ENCODE measurements around the gene ING5.
"Not testable (repeated sequence)": the region's sequence is repeated elsewhere in the genome, so short reads cannot be mapped to it uniquely, and the experiment has no call there.

ING5 gene

DNA sequence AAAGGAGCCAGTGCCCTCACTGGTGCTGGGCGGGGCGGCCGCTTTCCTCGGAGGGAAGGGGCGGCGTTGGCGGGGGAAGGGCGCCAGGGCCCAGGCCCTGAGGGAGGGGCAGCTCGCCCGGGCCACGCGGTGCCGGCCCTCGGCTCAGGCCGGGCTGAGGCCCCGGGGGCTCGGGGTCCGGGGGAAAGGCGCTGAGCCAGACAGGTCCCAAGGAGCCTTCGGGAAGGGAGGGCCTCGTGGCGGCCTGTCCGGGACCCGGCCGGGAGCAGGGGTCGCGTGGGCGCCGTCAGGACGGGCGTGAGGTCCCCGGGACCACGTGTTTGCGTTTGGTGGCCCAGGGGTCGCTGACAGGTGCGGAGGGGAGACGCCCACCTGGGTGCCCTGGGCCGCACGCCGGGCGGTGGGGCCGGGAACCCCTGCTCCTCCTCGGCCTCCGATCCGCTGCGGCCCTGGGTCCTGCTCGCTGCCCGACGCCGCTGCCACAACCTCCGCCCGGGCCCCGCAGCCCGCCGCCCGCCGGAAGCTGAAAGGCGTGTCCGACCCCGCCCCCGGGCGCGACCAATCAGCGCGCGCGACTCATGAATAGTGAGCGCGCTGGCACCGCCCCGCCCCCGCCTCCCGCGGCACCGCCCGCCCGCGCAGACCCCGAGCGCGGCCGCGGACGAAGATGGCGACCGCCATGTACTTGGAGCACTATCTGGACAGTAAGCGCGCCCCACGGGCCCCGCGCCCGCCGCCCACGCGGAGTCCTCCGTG lies at the start of gene ING5:
TSS of gene ING5 (plus strand) at position 641 of the 756 bp plus-strand sequence. CDS start at position 668, 27 bp downstream.
- ATAC-seq (peak; percentile 74), DNase-seq (peak; percentile 99)

DNA sequence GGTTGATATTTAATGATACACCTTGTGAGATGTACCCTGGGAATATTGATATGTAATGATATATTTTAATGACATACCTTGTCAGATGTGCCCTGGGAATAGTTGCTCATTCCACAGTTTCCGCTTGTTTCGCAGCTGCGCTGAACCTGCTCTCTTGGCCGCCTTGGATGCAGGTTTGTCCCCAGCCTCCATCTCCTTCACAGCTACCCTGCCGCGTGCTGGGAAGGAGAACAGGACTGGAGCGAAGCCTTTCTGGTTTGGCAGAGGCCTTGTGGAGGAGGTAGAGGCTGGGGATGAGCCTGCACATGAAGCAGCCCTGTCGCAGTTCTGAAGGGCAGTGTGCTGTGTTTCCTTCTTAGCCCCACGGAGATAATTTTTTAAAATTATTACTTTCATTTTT lies 49.7 kb upstream of the ING5 start:
- DNase-seq (no peak), ATAC-seq (no peak)

DNA sequence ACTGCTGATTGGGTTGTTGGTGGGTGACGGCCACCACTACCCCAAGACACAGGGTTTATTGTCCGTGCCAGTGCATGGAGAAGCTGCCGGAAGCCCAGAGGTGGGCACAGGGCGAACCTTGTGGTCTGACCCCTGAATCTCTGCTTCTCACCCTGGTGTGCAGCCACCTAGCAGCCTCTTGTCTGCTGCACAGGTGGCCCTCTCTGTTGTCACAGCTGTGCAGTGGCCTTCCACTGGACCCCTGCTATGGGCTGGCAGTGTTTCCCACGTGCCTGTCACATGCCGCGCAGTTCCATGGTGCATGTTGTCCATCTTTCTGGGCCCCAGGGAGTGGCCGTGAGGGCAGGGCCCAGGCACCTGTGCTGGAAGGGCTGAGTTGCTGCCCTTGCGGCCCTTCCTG lies 49.1 kb upstream of the ING5 start:
- no peak for DNase-seq
- ATAC-seq, result no peak

DNA sequence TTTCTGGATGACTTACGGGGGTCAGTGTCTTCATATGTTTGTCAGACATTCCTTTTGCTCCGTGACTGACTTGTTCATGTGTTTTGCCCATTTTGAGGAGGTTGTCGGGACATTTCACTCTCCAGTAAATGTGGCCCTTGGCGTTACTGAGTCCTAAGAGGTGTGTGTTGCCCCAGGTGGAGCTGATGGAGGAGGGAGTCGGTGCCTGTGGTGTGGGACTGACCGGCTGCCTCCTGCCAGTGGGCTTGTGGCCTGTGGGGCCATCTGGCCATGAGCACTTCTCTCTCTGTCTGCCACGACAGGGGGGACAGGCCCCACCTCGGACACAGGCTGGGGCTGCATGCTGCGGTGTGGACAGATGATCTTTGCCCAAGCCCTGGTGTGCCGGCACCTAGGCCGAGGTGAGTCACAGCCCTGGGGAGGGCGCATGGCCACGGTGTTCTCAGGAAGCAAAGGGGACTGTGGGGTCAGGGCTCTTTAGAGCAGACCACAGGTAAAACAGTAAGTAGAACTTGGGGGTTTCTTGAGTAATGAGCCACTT lies 48.6 kb upstream of the ING5 start:
- DNase-seq (no peak), ATAC-seq (no peak)

DNA sequence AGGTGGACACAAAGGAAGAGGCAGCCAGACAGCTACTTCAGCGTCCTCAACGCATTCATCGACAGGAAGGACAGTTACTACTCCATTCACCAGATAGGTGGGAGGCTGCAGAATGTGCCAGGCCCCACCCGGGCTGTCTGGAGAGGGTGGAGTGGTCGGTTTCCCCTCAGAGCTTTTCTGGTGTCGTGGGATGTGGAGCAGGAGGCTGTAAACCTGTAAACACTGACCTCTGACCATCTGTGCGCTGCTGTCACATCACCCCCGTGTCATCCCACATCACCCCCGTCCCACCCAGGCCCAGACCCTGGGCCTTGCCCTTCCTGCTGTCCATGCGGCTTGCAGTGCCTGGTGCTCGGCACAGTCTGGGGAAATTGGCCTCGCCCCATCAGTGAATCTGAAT lies 47.3 kb upstream of the ING5 start:
- ATAC-seq, result no peak
- no peak for DNase-seq

DNA sequence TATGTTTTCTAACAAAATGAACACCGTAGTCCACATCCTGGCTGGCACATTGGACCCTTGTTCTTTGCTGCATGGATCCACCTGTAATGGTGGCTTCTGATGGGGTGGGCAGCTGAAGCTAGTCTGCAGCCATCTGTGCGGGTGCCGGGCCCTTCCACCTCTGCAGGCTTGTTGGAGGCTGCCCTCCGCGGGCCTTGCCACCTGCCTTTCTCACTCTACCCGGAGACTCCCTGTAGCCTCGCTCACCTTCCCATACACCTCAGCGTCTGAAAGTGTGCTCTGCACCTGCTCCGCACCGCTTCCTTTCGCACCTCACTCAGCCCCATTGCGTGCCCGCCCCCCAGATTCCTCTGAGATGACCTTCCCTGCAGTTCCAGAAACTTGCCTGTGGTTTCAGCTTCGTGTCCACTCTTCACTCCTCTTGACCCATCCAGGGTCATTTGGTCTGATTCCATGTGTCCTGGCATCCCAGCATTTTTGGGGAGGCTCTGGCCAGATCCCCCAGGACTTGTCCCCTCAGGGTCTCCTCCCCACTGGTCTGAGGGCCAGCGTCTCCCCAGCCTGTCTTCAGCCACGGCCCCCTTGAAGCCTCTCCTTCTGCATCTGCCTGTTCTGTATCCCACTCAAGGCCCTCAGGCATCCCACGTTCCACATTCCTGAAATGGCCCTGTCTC lies 46.2 kb upstream of the ING5 start:
- no peak for ATAC-seq
- DNase-seq, result no peak

DNA sequence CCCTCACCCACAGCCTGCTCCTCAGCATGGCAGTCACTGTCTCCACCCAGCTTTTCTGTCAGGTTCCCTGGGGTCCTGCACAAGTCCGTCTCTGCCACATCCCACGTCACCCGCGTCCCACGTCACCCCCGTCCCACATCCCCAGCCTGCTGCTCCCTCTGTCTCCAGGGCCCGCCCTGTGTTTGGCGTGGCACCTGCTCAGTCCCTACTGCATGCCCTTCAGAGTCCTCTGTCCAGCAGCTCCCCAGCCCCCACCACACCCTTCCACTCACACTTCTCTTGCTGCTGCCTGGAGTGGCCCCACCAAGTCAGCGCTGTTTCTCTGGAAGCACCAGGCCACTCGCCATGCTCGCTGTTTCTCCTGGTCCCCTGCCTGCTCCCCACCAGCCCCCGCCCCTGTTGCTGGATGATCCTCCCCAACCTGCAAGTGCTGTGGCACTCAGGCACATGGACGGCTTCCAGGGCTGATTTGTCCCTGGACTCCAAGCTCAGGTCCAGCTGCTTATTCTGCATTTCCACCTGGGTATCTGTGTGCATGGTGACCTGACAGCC lies 45.6 kb upstream of the ING5 start:
- DNase-seq (no peak), ATAC-seq (no peak)

DNA sequence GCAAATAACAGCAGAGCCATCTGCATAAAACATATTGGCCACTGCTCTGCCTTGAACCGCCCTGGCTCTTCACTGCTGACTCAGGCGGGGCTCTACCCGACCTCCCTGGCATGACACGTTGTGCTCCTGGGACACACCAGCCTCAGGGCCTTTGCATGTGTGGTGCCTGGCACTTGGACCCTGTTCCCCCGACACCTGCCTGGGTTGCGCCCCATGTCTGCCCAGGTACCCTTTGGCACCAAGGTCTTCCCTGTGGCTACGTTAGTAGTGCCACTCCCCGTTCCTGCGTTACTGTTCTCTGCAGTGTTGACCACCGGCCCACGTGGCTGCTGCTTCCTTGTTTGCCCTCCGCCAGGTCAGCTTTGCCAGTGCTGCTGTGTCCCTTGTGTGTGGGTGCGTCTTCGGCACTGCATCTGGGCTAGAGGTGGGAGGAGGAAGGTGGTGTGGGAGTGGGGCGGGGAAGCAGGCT lies 44.0 kb upstream of the ING5 start:
- no peak for ATAC-seq
- DNase-seq, result no peak

DNA sequence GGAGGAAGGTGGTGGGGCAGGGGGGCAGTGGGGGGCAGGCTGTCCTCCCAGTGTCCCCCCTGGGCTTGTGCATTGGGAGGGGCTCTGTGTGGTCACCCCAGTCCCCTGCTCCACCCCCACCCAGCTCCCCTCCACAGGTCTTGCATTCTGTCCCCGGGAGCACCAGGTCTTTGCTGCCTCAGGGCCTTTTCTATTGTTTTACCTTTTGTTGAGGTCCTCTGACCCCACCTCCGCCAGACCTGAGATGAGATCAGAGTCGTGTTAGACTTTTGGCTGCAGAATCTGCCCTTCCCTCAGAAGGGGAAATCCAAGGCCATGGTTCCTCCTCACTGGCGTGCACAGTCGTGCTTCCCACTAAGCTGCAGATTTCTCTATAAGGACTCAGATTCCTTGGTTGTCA lies 43.5 kb upstream of the ING5 start:
- ATAC-seq, result no peak

DNA sequence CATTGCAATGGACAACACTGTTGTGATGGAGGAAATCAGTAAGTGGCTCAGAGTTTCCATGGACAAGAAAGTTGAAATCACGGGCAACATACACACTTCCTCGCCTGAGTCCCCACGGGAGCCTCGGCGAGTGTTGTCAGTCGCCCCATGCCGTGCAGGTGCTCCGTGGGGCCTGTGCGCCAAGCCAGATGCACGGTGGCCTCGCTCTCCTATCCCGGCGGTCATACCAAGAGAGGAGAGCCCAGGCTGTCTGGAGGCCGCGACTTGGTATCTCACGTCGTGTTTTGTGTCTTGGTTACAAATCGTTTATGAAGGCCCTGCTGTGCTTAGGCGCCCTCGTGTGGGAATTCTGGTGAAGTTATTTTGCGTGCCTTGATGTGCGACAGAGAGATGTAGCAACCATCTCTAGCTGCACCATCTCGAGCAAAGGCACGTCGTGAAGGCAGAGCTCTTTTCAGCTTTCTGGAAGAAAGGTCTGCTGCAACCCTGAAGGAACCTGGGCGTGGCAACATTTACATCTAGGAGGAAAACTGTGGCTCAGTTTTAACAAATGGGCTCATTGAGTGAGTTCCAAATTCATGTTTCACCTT lies 42.6 kb upstream of the ING5 start:
- ATAC-seq, result no peak

More for the DNA sequence above, 43.5 kb upstream of the ING5 start:
- no peak for DNase-seq

DNA sequence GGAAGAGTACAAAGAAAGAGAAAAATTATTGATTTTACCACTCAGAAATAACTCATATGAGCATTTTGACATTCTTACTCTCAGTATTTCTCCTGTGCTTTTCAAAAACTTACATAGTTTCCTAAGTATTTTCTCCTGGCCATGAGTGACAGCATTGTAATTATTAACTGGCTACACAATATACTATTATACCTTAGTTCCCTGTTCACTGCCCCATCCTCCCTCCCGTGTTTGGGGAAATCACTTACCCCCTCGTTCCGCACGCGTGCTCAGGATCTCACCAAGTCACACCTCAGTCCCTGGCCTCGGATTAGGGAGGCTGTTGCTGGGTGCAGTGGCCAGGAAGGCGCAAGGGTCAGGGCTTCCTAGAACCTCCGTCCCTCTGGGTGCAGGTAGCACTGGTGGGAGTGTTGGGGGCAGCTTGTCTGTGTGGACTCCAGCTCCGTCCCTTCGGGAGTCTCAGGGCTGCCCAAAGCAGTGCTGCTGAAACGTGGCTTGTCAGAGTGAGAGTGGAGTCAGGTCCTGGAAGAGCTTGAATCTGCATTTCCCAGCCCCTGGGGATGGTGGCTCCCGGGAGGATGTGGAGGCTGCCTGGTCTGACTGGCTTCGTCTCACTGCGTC lies 41.1 kb upstream of the ING5 start:
- DNase-seq (no peak), ATAC-seq (no peak)

More for the DNA sequence above, 42.6 kb upstream of the ING5 start:
- DNase-seq, result peak; percentile 34

DNA sequence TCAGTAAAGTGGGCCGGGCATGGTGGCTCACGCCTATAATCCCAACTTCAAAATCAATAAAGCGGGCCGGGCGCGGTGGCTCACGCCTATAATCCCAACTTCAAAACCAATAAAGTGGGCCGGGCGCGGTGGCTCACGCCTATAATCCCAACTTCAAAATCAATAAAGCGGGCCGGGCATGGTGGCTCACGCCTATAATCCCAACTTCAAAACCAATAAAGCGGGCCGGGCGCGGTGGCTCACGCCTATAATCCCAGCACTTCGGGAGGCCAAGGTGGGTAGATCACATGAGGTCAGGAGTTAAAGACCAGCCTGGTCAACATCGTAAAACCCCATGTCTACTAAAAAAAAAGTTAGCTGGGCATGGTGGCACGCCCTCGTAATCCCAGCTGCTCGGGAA lies 39.1 kb upstream of the ING5 start:
- DNase-seq, ATAC-seq: not testable (repeated sequence)

DNA sequence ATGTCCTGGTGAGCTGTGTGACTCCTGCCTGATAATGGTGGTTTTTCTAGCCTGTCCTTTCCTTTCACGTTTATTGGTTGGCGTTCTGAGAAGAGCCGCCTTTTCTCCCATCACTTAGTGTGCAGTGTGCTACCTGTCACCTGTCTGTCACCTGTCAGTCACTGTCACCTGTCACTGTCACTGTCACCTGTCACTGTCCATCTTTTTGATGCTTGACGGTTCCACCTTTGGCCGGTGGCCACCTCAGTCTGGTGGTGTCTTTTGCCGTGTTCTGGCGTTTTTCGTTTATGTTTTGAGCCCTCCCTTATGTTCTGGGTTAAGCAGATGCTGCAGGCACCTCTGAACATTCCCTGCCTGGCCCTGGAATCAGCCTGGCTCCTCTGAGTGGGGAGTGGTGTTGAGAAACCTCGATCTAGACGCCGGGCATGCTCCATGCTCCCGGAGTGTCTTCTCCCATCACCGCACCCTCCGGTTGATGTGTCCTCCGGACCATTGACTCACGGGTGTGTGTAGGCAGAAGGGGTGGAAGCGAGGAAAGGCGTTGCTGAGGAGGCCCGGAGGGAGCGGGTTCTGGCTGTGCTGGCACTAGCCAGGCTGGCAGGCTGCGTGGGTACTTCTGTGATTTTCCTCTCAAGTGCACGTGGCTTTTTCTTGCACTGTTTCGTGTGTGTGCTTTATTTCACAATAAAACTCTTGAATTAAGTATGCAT lies 36.0 kb upstream of the ING5 start:
- no peak for ATAC-seq
- DNase-seq, result no peak

DNA sequence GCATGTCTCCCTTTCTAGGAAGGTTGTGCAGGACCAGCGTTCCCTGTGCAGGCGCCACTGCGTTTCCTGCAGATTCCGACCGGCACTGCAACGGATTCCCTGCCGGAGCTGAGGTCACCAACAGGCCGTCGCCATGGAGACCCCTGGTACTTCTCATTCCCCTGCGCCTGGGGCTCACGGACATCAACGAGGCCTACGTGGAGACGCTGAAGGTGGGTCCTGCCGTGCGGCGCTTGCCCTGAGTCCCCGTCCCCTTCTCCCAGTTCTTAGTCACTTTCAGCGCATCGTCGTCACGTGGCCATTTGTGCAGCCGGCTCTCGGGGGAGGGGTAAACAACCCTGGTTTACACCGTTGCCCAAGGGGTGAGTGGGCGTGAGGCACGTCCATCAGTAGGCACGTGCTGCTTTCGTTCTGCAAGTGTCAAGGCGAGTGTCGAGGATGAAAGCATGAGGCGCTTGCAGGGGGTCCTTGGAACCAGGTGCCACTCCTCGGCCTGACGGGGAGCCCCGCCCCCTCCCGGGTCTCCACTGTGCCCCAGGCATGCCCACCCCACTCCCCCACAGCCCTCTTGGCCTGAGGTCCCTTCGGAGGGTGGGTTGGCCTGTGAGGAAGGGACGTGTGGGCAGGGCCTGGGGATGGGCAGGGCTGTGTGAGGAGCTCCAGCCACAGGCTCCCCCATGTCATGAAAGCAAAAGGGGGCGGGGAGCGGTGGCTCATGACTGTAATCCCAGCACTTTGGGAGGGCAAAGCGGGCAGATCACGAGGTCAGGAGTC lies 35.0 kb upstream of the ING5 start:
- DNase-seq (no peak), ATAC-seq (no peak)

DNA sequence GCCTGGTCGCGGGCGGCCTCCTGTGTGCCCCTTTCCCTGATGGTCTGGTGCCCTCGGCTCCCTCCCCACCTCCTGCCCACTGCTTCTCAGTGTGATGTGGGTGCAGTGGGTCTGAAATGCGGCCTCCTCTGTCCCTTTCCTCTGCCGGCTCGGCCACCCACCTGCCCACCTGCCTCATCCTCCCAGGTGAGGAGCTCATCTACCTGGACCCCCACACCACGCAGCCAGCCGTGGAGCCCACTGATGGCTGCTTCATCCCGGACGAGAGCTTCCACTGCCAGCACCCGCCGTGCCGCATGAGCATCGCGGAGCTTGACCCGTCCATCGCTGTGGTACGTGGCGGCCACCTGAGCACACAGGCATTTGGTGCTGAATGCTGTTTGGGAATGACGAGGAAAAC lies 33.5 kb upstream of the ING5 start:
- DNase-seq, result no peak
- ATAC-seq, result no peak

DNA sequence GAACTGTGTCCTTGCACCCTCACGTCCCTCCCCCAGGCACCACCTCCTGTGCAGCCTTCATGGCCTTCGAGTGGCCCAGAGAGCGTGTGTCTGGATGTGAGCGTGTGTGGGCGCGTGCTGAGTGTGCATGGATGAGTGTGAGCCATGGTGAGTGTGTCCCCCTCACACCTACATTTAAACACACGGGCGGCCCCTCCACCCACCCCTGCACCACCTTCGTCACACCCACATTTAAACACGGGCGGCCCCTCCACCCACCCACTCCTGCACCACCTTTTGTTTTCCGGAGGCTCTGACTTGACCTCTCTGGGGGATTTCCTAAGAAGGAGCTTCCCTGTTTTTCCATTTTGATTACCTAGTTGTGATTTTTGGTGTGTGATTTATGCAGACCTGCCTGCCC lies 33.0 kb upstream of the ING5 start:
- ATAC-seq (no peak), DNase-seq (no peak)

DNA sequence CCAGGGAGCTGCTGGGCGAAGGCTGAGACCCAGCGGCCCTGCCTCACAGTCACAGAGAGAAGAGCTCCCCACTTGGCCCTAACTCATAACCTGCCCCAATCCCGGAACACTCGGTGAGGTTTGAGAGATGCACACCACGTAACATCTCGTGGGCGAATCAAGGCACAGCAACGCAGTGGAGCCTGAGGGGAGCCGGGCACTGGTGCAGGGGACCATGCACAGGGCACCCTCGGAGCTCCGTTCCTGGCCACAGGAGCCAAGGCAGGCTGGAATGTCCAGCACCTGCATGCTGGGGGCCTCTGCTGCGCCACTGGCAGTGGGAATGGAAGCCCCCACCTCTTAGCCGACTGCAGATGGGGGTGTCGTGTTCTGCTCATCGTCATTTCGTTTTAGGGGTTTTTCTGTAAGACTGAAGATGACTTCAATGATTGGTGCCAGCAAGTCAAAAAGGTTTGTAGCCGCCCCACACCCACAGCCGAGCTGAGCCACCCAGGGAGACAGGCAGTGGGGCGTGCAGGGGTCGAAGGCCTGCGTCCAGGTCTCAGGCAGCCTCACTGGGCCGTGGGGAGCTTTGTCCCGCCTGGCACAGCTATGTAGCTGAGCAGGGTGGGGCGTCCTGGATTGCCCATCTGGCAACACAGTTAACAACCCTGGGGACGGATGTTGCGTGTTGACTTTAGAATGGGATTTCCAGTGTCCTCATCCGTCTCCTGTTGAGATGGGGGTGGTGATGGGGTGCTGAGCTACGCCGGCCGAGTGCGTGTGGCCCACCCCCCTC lies 31.3 kb upstream of the ING5 start:
- DNase-seq, result no peak
- no peak for ATAC-seq

DNA sequence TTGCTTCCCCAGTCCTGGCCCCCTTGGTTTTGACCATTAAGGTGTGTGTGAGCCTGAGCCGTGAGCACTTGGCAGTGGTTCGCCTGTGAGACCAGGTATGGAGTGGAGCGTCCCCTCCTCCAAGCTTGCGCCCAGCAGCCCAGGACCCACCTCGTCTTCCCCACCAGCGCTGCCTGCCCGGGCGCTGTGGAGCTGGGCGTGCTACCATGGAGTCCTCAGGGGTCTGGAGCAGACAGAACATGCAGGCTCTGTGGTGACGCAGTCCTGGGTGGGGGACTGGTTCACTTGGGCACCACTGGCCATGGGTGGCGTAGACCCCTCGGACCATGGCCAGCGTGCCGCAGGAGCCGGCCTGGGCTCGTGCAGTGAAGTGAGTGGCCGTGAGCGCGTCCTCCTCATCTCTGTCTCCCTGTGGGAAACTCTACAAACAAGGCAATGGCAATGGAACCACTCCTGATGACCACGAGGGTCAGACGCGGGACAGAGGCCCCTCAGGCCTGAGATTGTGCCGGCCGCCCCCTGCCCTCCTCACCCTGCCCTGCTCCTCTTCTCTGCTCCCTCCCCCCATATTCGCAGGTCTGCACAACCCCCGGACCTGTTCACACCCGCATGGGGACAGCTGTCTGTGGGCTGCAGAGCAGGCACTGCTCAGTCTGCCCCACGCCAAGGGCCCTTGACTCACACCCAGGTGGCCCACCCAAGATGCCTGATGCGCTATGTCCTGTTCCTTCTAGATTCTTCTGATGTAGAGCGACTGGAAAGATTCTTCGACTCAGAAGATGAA lies 30.2 kb upstream of the ING5 start:
- no peak for DNase-seq
- ATAC-seq, result no peak
